Measurements from ENCODE around the gene RELN. TPM values are rescaled to one million over a fixed set of nuclear protein-coding genes. Genes with fewer than 3 reads are reported as not detected.

Gene RELN
- total RNA-seq, 1 experiment from 2014 or later, result 8.0 TPM

DNA sequence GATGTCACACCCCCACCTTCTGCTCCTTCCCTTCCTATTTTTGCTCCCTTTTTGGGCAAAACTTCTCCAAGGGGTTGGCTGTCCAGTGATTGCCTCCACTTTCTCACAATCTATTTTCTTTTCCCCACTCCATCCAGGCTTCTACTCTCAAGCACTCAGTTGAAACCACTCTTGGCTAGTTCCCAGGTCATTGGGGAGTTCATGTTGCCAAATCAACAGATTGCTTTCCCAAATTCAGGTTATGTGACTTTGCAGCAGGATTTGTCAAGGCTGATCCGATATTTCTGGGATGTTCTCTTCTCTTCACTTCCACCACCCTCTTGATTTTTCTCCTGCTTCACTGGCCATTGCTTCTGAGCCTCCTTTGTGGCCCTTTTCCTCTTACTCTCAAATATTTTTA is 284.8 kb downstream of the RELN start:
- Histone ChIP-seq H3K4me1 (ENCODE audit: insufficient read depth, low read length) (peaks cover 11% of the 10 kb centered on the region; the same call in 1 of the 2 replicates), H3K27ac (ENCODE audit: low read length) (no peak overlapping the region), H4K20me1 (ENCODE audit: low read length) (no peaks in the 10 kb centered on the region), H3K4me3 (ENCODE audit: low read length) (no peak overlapping the region), H3K9me2 (replicated peaks; ENCODE audit: low read length) (no peaks in the 10 kb centered on the region), H3K9ac (ENCODE audit: low read length) (no peak overlapping the region), H3K36me3 (ENCODE audit: low read depth, low read length) (no peaks in the 10 kb centered on the region), H3K9me3 (ENCODE audit: low read length) (no peaks in the 10 kb centered on the region), H3F3A (ENCODE audit: low read length, unreplicated experiment) (no peaks in the 10 kb centered on the region), H3K79me2 (ENCODE audit: low read length) (no peaks in the 10 kb centered on the region), H3K27me3 (ENCODE audit: low read length) (no peaks in the 10 kb centered on the region), H2AFZ (ENCODE audit: low read length) (no peak overlapping the region), H3K4me2 (ENCODE audit: low read length) (no peak overlapping the region)
- ChIA-PET CTCF (no interaction called here), POLR2A (ENCODE audit: unreplicated experiment) (no interaction called here)
- no peak for ATAC-seq
- TF ChIP-seq, protein P1, sequence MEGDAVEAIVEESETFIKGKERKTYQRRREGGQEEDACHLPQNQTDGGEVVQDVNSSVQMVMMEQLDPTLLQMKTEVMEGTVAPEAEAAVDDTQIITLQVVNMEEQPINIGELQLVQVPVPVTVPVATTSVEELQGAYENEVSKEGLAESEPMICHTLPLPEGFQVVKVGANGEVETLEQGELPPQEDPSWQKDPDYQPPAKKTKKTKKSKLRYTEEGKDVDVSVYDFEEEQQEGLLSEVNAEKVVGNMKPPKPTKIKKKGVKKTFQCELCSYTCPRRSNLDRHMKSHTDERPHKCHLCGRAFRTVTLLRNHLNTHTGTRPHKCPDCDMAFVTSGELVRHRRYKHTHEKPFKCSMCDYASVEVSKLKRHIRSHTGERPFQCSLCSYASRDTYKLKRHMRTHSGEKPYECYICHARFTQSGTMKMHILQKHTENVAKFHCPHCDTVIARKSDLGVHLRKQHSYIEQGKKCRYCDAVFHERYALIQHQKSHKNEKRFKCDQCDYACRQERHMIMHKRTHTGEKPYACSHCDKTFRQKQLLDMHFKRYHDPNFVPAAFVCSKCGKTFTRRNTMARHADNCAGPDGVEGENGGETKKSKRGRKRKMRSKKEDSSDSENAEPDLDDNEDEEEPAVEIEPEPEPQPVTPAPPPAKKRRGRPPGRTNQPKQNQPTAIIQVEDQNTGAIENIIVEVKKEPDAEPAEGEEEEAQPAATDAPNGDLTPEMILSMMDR (conservative IDR thresholded peaks at IDR 0.05; ENCODE audit: low read depth, low read length), result no peak
- TF ChIP-seq EZH2phosphoT487 (IDR thresholded peaks at IDR 0.05; ENCODE audit: borderline replicate concordance, low read length), result no peak
- TF ChIP-seq EZH2 (IDR thresholded peaks at IDR 0.05; ENCODE audit: low read length, unreplicated experiment), result no peak
- no TSS peak for BruUV-seq (replicated peaks)
- intact Hi-C loops (cut with micrococcal nuclease), result no loop called here
- DNase-seq, result no peak

DNA sequence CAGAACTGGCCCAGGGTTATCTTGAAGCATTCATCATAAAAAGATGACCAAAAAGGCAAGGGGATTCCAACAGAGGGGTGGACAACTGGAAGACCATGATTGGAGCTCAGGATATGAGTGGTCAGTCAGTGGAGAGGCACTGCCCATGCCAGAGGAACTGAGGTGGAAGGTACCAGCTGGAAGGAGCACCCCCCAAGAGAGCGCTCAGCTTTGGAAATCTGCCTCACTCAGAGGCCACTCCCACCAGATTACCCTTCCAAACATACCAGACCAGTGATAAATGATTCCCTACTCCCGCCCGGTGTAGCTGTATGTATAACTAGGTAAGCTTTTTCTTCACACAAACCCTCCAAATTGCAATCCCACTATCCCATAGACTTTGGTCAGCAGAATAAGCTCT is 286.5 kb downstream of the RELN start:
- POLR2A ChIA-PET (ENCODE audit: unreplicated experiment), result no interaction called here
- Histone ChIP-seq H3F3A (ENCODE audit: low read length, unreplicated experiment) (no peaks in the 10 kb centered on the region), H3K9me3 (ENCODE audit: low read length) (no peaks in the 10 kb centered on the region), H3K27me3 (ENCODE audit: low read length) (no peaks in the 10 kb centered on the region), H3K36me3 (ENCODE audit: low read depth, low read length) (no peaks in the 10 kb centered on the region), H3K79me2 (ENCODE audit: low read length) (no peaks in the 10 kb centered on the region), H3K4me3 (ENCODE audit: low read length) (no peak overlapping the region), H3K4me2 (ENCODE audit: low read length) (no peak overlapping the region), H4K20me1 (ENCODE audit: low read length) (no peaks in the 10 kb centered on the region), H3K27ac (ENCODE audit: low read length) (no peak overlapping the region), H2AFZ (ENCODE audit: low read length) (no peak overlapping the region; the same call in 1 of the 2 replicates), H3K9ac (ENCODE audit: low read length) (no peak overlapping the region), H3K9me2 (replicated peaks; ENCODE audit: low read length) (no peaks in the 10 kb centered on the region), H3K4me1 (ENCODE audit: insufficient read depth, low read length) (peaks cover 5% of the 10 kb centered on the region; the same call in 1 of the 2 replicates)
- no peak for DNase-seq
- TF ChIP-seq EZH2 (IDR thresholded peaks at IDR 0.05; ENCODE audit: low read length, unreplicated experiment), result no peak
- TF ChIP-seq EZH2phosphoT487 (IDR thresholded peaks at IDR 0.05; ENCODE audit: borderline replicate concordance, low read length), result no peak
- TF ChIP-seq, protein P1 (conservative IDR thresholded peaks at IDR 0.05; ENCODE audit: low read depth, low read length), result no peak
- intact Hi-C loops (cut with micrococcal nuclease), result no loop called here
- no peak for ATAC-seq
- CTCF ChIA-PET, result no interaction called here
- BruUV-seq (replicated peaks), result no TSS peak

DNA sequence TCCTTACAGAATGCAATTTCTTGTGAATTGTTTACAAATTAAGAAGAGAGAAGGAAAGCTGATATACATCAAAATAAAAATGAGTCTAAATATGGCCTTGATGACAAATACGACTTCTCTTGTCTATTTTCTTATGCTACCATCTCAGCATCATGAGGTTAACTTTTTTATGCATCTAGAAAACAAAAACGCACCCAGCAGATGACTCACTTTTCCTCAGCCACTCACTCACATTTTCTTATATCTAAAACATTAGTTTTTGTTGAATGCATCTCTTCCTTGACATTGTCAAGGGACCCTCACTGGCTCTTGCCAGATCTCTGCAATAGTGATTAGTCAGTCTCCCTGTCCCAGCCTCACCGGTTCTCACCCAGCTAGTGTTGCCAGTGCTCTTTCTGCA is 287.0 kb downstream of the RELN start:
- Histone ChIP-seq H3K36me3 (ENCODE audit: low read depth, low read length) (no peaks in the 10 kb centered on the region), H3K4me1 (ENCODE audit: insufficient read depth, low read length) (peaks cover 5% of the 10 kb centered on the region; the same call in 1 of the 2 replicates), H3K79me2 (ENCODE audit: low read length) (no peaks in the 10 kb centered on the region), H3F3A (ENCODE audit: low read length, unreplicated experiment) (no peaks in the 10 kb centered on the region), H3K9me2 (replicated peaks; ENCODE audit: low read length) (no peaks in the 10 kb centered on the region), H3K9me3 (ENCODE audit: low read length) (no peaks in the 10 kb centered on the region), H3K27ac (ENCODE audit: low read length) (no peak overlapping the region), H3K9ac (ENCODE audit: low read length) (no peak overlapping the region), H3K4me2 (ENCODE audit: low read length) (no peak overlapping the region), H4K20me1 (ENCODE audit: low read length) (no peaks in the 10 kb centered on the region), H3K27me3 (ENCODE audit: low read length) (no peaks in the 10 kb centered on the region), H2AFZ (ENCODE audit: low read length) (no peak overlapping the region; the same call in 1 of the 2 replicates), H3K4me3 (ENCODE audit: low read length) (no peak overlapping the region)
- intact Hi-C loops (cut with micrococcal nuclease), result no loop called here
- CTCF ChIA-PET, result no interaction called here
- POLR2A ChIA-PET (ENCODE audit: unreplicated experiment), result no interaction called here
- DNase-seq, result no peak
- no peak; the same call in 1 of the 2 replicates for ATAC-seq
- BruUV-seq (replicated peaks), result no TSS peak
- TF ChIP-seq, protein P1 (conservative IDR thresholded peaks at IDR 0.05; ENCODE audit: low read depth, low read length), result no peak
